ENCODE data around the gene PIGZ. TPM values are rescaled to one million over a fixed set of nuclear protein-coding genes. Genes with fewer than 3 reads are reported as not detected.
A peak's percentile ranks its signal among the peaks of the same experiment; 100 is the strongest.

The PIGZ gene
- polyA plus RNA-seq, 3 donors from 2014 or later = 1.6 to 2.9 (median 2.3) TPM

DNA sequence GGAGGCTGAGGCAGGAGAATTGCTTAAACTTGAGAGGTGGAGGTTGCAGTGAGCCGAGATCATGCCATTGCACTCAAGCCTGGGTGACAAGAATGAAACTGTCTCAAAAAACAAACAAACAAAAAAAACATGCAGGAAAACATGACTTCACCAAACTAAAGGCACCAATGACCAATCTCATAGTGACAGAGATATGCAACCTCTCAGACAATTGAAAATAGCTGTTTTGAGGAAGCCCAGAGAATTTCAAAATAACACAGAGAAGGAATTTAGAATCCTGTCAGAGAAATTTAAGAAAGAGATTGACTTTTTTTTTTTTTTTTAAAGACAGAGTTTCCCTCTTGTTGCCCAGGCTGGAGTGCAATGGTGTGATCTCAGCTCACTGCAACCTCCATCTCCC lies 52.4 kb downstream of the PIGZ start:
- Mint-ChIP-seq H3K27me3 (ENCODE audit: low read depth in 3 of 3) (peaks cover 0 to 3% (median 0%) of the 10 kb centered on the region in 3 donors), H3K27ac (no peak overlapping the region), H3K9me3 (peaks cover 0 to 2% (median 0%) of the 10 kb centered on the region in 6 donors), H3K36me3 (peaks cover 18 to 25% (median 20%) of the 10 kb centered on the region in 3 donors), H3K4me3 (no peak overlapping the region), H3K4me1 (no peaks in the 10 kb centered on the region)
- DNase-seq = no peak

GRCh38 chr3:196915375-196915774 lies 53.3 kb downstream of the PIGZ start:
- no peaks in the 10 kb centered on the region for H3K4me1 Mint-ChIP-seq

GRCh38 chr3:196914866-196915265 lies 53.8 kb downstream of the PIGZ start:
- H3K36me3 Mint-ChIP-seq = peaks cover 18 to 34% (median 20%) of the 10 kb centered on the region in 3 donors
- peaks cover 0 to 4% (median 0%) of the 10 kb centered on the region in 3 donors for H3K27me3 Mint-ChIP-seq (ENCODE audit: low read depth in 3 of 3)
- H3K27ac Mint-ChIP-seq = no peak overlapping the region
- no peaks in the 10 kb centered on the region for H3K4me1 Mint-ChIP-seq
- H3K9me3 Mint-ChIP-seq = peaks cover 0 to 2% (median 0%) of the 10 kb centered on the region in 6 donors
- DNase-seq = no peak
- no peak overlapping the region for H3K4me3 Mint-ChIP-seq

More at GRCh38 chr3:196915375-196915774, 53.3 kb downstream of the PIGZ start:
- H3K27ac Mint-ChIP-seq = no peak overlapping the region
- peaks cover 18 to 32% (median 20%) of the 10 kb centered on the region in 3 donors for H3K36me3 Mint-ChIP-seq
- peaks cover 0 to 2% (median 0%) of the 10 kb centered on the region in 6 donors for H3K9me3 Mint-ChIP-seq
- no peak overlapping the region for H3K4me3 Mint-ChIP-seq
- no peak for DNase-seq
- H3K27me3 Mint-ChIP-seq (ENCODE audit: low read depth in 3 of 3) = peaks cover 0 to 4% (median 0%) of the 10 kb centered on the region in 3 donors

- Mint-ChIP-seq H3K4me1 (no peaks in the 10 kb centered on the region), H3K27ac (peak overlapping the region in 1 of 6 donors; percentile 16), H3K4me3 (no peak overlapping the region), H3K9me3 (no peaks in the 10 kb centered on the region), H3K36me3 (peaks cover 15 to 35% (median 35%) of the 10 kb centered on the region in 3 donors), H3K27me3 (ENCODE audit: low read depth in 3 of 3) (peaks cover 0 to 5% (median 0%) of the 10 kb centered on the region in 3 donors)
- DNase-seq = no peak
These were observed 64.9 kb downstream of the PIGZ start for GRCh38 chr3:196903740-196904139.

- Mint-ChIP-seq H3K4me1 (no peaks in the 10 kb centered on the region), H3K4me3 (no peak overlapping the region), H3K36me3 (peaks cover 11 to 35% (median 31%) of the 10 kb centered on the region in 3 donors), H3K27me3 (ENCODE audit: low read depth in 3 of 3) (peaks cover 0 to 7% (median 0%) of the 10 kb centered on the region in 3 donors), H3K9me3 (no peaks in the 10 kb centered on the region), H3K27ac (no peak overlapping the region)
- no peak for DNase-seq
These were observed 66.3 kb downstream of the PIGZ start for GRCh38 chr3:196902296-196902695.

DNA sequence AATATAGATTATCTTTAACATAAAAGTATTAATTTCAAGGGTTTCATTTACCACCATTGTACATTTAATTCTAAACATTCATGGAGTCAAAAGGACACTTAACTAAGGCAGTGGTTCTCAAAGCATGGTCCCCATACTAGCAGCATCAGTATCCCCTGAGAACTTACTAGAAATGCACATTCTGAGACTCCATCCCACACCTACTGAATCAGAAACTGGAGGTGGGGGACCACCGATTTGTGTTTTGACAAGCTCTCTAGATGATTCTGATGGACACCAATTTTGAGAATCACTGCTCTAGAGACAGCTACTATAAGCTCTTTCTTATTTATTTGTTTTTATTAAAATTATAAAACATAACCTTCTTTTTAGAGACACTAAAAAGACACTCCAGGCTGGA lies 66.9 kb downstream of the PIGZ start:
- H3K4me3 Mint-ChIP-seq = no peak overlapping the region
- H3K27me3 Mint-ChIP-seq (ENCODE audit: low read depth in 3 of 3) = peaks cover 0 to 7% (median 0%) of the 10 kb centered on the region in 3 donors
- no peak for DNase-seq
- peaks cover 0 to 2% of the 10 kb centered on the region in 2 donors for H3K4me1 Mint-ChIP-seq
- H3K9me3 Mint-ChIP-seq = no peaks in the 10 kb centered on the region
- H3K27ac Mint-ChIP-seq = no peak overlapping the region
- H3K36me3 Mint-ChIP-seq = peaks cover 9 to 32% (median 28%) of the 10 kb centered on the region in 3 donors

Other genes with a start within 250 kb of the PIGZ start
- 10 to 100 TPM; 20.2 to 34.1 (median 21.7) TPM for gene PAK2, start 229.0 kb downstream of the PIGZ start, polyA plus RNA-seq
- gene SENP5, start 100.9 kb downstream of the PIGZ start, polyA plus RNA-seq = 10 to 100 TPM in 1 of 3 donors, 1 to 10 TPM in 2; 8.2 to 12.7 (median 8.3) TPM
- 10 to 100 TPM; 28.4 to 57.2 (median 36.5) TPM for gene NCBP2, start 26.3 kb downstream of the PIGZ start, polyA plus RNA-seq
- 1 to 10 TPM in 2 of 3 donors, not detected in 1; 1.1 to 1.3 TPM for gene MELTF, start 61.0 kb upstream of the PIGZ start, polyA plus RNA-seq